ENCODE measurements around the gene RBBP7. TPM values are rescaled to one million over a fixed set of nuclear protein-coding genes. Genes with fewer than 3 reads are reported as not detected.
A peak's percentile ranks its signal among the peaks of the same experiment; 100 is the strongest.

RBBP7 gene
- total and polyA plus RNA-seq, 8 donors, result 60.9 to 152 (median 109) TPM

DNA sequence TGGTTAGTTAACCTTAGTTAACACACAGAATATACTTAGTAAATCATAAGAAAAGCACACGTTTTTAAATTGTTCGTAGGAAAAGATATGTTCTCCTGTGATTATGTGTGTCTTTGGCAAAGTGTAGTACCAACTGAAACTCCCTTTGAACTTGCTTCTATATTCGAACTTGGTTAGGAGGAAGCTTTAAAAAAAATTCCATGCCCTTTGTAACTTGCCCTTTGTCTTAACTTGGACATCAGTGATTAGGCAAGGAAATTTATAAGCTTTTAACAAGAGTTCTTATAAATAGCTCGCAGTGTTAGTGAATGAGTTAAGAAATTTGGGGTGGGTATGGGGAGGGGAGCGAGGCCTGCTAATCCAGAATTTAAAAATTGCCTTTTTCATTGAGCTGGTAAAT is 50.5 kb downstream of the RBBP7 start:
- Histone ChIP-seq H3K4me3 (no peak overlapping the region), H3K27me3 (no peaks in the 10 kb centered on the region), H3K36me3 (peaks cover 0 to 58% (median 38%) of the 10 kb centered on the region in 4 donors), H3K9me3 (no peaks in the 10 kb centered on the region), H3K4me1 (peaks cover 0 to 7% (median 0%) of the 10 kb centered on the region in 4 donors), H3K27ac (no peak overlapping the region)
- DNase-seq, result no peak
- 40 to 79% (median 50%) methylated on average over 5 of the region's 5 CpGs for WGBS, 5 donors
- no peak for TF ChIP-seq POLR2AphosphoS5 (IDR thresholded peaks at IDR 0.05)
- no peak for TF ChIP-seq POLR2A (IDR thresholded peaks at IDR 0.05)
- no peak for TF ChIP-seq EP300 (IDR thresholded peaks at IDR 0.05)
- TF ChIP-seq, protein P1, sequence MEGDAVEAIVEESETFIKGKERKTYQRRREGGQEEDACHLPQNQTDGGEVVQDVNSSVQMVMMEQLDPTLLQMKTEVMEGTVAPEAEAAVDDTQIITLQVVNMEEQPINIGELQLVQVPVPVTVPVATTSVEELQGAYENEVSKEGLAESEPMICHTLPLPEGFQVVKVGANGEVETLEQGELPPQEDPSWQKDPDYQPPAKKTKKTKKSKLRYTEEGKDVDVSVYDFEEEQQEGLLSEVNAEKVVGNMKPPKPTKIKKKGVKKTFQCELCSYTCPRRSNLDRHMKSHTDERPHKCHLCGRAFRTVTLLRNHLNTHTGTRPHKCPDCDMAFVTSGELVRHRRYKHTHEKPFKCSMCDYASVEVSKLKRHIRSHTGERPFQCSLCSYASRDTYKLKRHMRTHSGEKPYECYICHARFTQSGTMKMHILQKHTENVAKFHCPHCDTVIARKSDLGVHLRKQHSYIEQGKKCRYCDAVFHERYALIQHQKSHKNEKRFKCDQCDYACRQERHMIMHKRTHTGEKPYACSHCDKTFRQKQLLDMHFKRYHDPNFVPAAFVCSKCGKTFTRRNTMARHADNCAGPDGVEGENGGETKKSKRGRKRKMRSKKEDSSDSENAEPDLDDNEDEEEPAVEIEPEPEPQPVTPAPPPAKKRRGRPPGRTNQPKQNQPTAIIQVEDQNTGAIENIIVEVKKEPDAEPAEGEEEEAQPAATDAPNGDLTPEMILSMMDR (IDR thresholded peaks at IDR 0.05), result no peak
- intact Hi-C loops (cut with DNase I; ENCODE audit: low total_unique reads), result no loop called here

DNA sequence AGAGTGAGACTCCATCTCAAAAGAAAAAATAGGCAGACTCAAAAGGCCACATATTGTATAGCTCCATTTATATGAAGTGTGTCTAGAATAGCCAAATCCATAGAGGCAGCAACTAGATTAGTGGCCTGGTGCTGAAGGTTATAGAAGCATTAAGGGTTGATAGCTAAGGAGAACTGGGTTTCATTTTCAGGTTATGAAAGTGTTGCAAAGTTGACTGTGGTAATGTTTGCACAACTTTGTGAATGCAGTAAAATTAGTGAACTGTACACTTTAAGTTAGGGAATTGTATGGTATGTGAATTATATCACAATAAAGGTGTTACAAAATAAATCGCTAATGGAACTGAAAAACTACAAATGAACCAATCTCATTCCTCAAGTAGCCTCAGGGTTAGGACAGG is 55.6 kb downstream of the RBBP7 start:
- no peaks in the 10 kb centered on the region for H3K27me3 ChIP-seq
- WGBS, 5 donors, result 83 to 100% (median 95%) methylated on average over 1 of the region's 1 CpG
- H3K9me3 ChIP-seq, result no peaks in the 10 kb centered on the region
- intact Hi-C loops (cut with DNase I; ENCODE audit: low total_unique reads), result no loop called here
- TF ChIP-seq EP300 (IDR thresholded peaks at IDR 0.05) (no peak), POLR2A (IDR thresholded peaks at IDR 0.05) (no peak)
- no peak for DNase-seq
- peaks cover 0 to 19% (median 6%) of the 10 kb centered on the region in 4 donors for H3K36me3 ChIP-seq
- H3K27ac ChIP-seq, result no peak overlapping the region
- peaks cover 0 to 2% (median 0%) of the 10 kb centered on the region in 4 donors for H3K4me1 ChIP-seq
- no peak overlapping the region for H3K4me3 ChIP-seq

DNA sequence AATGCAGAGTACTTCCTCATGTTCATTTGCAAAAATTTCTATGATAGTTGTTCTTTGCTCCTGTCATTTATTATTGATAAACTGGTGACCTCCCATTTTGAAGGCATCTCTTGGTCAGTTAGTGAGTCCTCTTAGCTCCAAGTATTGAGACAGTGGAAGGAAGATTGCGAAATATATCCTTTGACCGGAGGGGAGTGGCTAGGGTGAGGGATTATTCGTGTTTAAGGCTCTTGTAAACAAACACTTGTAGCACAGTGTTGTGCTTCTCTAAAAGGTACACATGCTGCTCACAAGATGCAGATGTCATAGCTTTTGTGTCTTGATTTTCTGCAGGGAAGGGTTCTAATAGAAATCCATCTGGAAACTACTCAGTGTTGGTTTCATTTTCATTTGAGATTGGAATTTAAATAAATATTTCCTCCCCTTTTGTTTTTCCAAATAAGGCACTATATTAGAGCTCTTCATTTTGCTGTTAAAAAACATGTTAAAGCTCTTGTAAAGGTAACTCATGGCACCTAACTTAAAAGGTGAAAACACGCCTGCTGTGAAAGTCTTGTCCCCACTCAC is 62.1 kb downstream of the RBBP7 start:
- no peaks in the 10 kb centered on the region for H3K27me3 ChIP-seq
- no peaks in the 10 kb centered on the region for H3K9me3 ChIP-seq
- intact Hi-C loops (cut with DNase I; ENCODE audit: low total_unique reads), result no loop called here
- H3K27ac ChIP-seq, result peak overlapping the region in 4 of 5 donors; percentile 27 to 71 (median 50)
- peak in 1 of 2 donors; percentile 41 for DNase-seq
- H3K4me3 ChIP-seq, result peak overlapping the region; percentile 20 to 27 (median 22)
- peaks cover 0 to 25% (median 12%) of the 10 kb centered on the region in 4 donors for H3K4me1 ChIP-seq
- WGBS, 5 donors, result 23 to 53% (median 40%) methylated on average over 4 of the region's 4 CpGs
- TF ChIP-seq POLR2AphosphoS5 (IDR thresholded peaks at IDR 0.05) (peak in 2 of 3 donors; percentile 23 to 29), EP300 (IDR thresholded peaks at IDR 0.05) (no peak)
- peaks cover 0 to 7% (median 4%) of the 10 kb centered on the region in 4 donors for H3K36me3 ChIP-seq

DNA sequence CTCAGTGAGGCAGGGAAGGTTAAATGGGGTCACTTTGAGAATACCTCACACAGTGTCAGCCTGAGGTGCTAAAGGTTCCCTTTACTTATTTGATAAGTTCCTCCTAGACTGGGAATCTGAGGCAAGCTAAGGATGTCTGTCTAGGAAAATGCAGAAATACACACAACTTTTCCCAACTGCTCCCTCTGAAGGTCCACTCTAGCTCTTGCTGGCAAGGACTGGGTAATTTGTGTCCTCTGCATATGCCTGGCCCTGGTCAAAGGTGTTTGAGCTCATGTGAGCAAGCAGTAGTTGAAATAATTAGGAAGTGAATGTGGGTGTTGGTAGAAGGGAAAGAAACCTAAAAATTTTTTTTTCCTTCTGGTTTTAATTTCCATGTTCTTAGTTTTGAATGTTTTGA is 62.6 kb downstream of the RBBP7 start:
- peaks cover 0 to 25% (median 12%) of the 10 kb centered on the region in 4 donors for H3K4me1 ChIP-seq
- TF ChIP-seq POLR2AphosphoS5 (IDR thresholded peaks at IDR 0.05) (no peak), POLR2A (IDR thresholded peaks at IDR 0.05) (no peak), EP300 (IDR thresholded peaks at IDR 0.05) (no peak)
- TF ChIP-seq, protein P1 (IDR thresholded peaks at IDR 0.05), result no peak
- H3K27ac ChIP-seq, result peak overlapping the region in 4 of 5 donors; percentile 27 to 71 (median 50)
- peak overlapping the region; percentile 20 to 27 (median 22) for H3K4me3 ChIP-seq
- intact Hi-C loops (cut with DNase I; ENCODE audit: low total_unique reads), result no loop called here
- no peak for DNase-seq
- H3K36me3 ChIP-seq, result peaks cover 0 to 13% (median 5%) of the 10 kb centered on the region in 4 donors
- no peaks in the 10 kb centered on the region for H3K9me3 ChIP-seq
- H3K27me3 ChIP-seq, result no peaks in the 10 kb centered on the region

DNA sequence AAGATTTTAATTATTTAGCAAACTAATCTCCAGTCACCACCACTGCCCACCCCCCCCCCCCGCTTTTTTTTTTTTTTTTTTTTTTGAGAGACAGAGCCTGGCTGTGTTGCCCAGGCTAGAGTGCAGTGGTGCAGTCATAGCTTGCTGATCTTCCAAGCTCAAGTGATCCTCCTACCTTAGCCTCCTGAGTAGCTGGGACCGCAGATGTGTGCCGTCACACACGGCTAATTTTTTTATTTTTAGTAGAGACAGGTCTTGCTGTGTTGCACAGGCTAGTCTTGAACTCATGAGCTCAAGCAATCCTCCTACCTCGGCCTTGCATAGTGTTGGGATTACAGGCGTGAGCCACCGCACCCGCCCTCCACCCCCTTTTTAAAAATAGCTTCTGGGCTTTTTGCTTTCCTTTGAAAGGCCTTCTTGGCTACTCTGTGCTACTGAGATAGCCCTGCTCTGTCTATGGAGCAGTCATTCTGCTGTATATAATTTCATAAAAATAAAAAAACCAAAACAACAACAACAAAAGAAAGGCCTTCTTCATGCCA is 65.2 kb downstream of the RBBP7 start:
- TF ChIP-seq POLR2AphosphoS5 (IDR thresholded peaks at IDR 0.05) (no peak), POLR2A (IDR thresholded peaks at IDR 0.05) (no peak), EP300 (IDR thresholded peaks at IDR 0.05) (no peak)
- TF ChIP-seq, protein P1 (IDR thresholded peaks at IDR 0.05), result no peak
- 86 to 97% (median 92%) methylated on average over 7 to 8 of the region's 8 CpGs for WGBS, 5 donors

More for the DNA sequence above, 65.2 kb downstream of the RBBP7 start:
- Histone ChIP-seq H3K27me3 (no peaks in the 10 kb centered on the region), H3K4me3 (no peak overlapping the region), H3K27ac (no peak overlapping the region), H3K36me3 (peaks cover 0 to 25% (median 7%) of the 10 kb centered on the region in 4 donors), H3K9me3 (no peaks in the 10 kb centered on the region), H3K4me1 (peaks cover 0 to 25% (median 12%) of the 10 kb centered on the region in 4 donors)
- DNase-seq, result no peak
- intact Hi-C loops (cut with DNase I; ENCODE audit: low total_unique reads), result no loop called here

Data from stomach (tissue), 9 donors.